ENCODE results near the gene ZC3H7B. TPM values are rescaled to one million over a fixed set of nuclear protein-coding genes. Genes with fewer than 3 reads are reported as not detected.

The ZC3H7B gene
- total and polyA plus RNA-seq, 2 experiments from 2014 or later = 5.7 to 61.5 TPM

- TF ChIP-seq EZH2 (IDR thresholded peaks at IDR 0.05; ENCODE audit: low read depth, unreplicated experiment) = no peak
- TF ChIP-seq STAT1 (IDR thresholded peaks at IDR 0.05; ENCODE audit: unreplicated experiment) = no peak
- TF ChIP-seq JUNB (IDR thresholded peaks at IDR 0.05; ENCODE audit: unreplicated experiment) = no peak
- TF ChIP-seq EZH2phosphoT487 (IDR thresholded peaks at IDR 0.05; ENCODE audit: unreplicated experiment) = no peak
- no peak for TF ChIP-seq ZNF114 (CRISPR knock-in tag; IDR thresholded peaks at IDR 0.05)
- TF ChIP-seq CTCF (conservative IDR thresholded peaks at IDR 0.05; ENCODE audit: low read depth in 2 of 2) = no peak
- TF ChIP-seq ETS1 (IDR thresholded peaks at IDR 0.05) = no peak
- TF ChIP-seq NANOG (IDR thresholded peaks at IDR 0.05; ENCODE audit: borderline replicate concordance) = no peak
- TF ChIP-seq ZNF331 (CRISPR knock-in tag; IDR thresholded peaks at IDR 0.05; ENCODE audit: low read depth) = no peak
These were observed 81.8 kb downstream of the ZC3H7B start (continued) for GRCh38 chr22:41383085-41383484.

GRCh38 chr22:41384128-41384527, 82.8 kb downstream of the ZC3H7B start:
- no peak for DNase-seq (ENCODE audit: low spot score)
- H3K27ac Mint-ChIP-seq = no peak overlapping the region
- no peaks in the 10 kb centered on the region for H4K20me1 ChIP-seq (replicated peaks; ENCODE audit: insufficient read depth)

More at GRCh38 chr22:41384128-41384527, 82.8 kb downstream of the ZC3H7B start:
- peaks cover 27% of the 10 kb centered on the region for H3K4me1 ChIP-seq (ENCODE audit: insufficient read depth)
- H3K9me2 ChIP-seq (ENCODE audit: insufficient read depth) = no peaks in the 10 kb centered on the region
- peaks cover 18% of the 10 kb centered on the region for H3F3A ChIP-seq (replicated peaks; ENCODE audit: low read depth)
- no peak for TF ChIP-seq NANOG (IDR thresholded peaks at IDR 0.05; ENCODE audit: borderline replicate concordance)
- TF ChIP-seq REST (IDR thresholded peaks at IDR 0.05; ENCODE audit: unreplicated experiment) = no peak
- H3K27me3 Mint-ChIP-seq (ENCODE audit: insufficient read depth, low read depth, poor library complexity) = peaks cover 18% of the 10 kb centered on the region
- 0 out of 2 replicates have a peak overlapping the region, but pooled peaks have one; percentile 93 for H3K4me2 ChIP-seq
- H3K4me1 Mint-ChIP-seq = peaks cover 23% of the 10 kb centered on the region
- 0 out of 3 replicates have a peak overlapping the region, but pooled peaks have one; percentile 4 for H3K4me3 Mint-ChIP-seq
- no peaks in the 10 kb centered on the region for H3K36me3 ChIP-seq (ENCODE audit: insufficient read depth)
- no peaks in the 10 kb centered on the region for H3K27me3 ChIP-seq (ENCODE audit: insufficient read depth)
- H3K9me3 Mint-ChIP-seq = no peaks in the 10 kb centered on the region
- no peak overlapping the region for H3K4me3 ChIP-seq
- 0 out of 2 replicates have a peak, but pooled peaks cover 3% of the 10 kb centered on the region for H3K79me2 ChIP-seq (replicated peaks; ENCODE audit: insufficient read depth)
- no peak overlapping the region for H3K27ac ChIP-seq (ENCODE audit: low read depth)
- H2AFZ ChIP-seq = no peak overlapping the region
- ATAC-seq = no peak
- H3K36me3 Mint-ChIP-seq (ENCODE audit: low read depth) = peaks cover 6% of the 10 kb centered on the region
